ENCODE measurements around the gene OR13C3.
"Not testable (repeated sequence)": the region's sequence is repeated elsewhere in the genome, so short reads cannot be mapped to it uniquely, and the experiment has no call there.

Gene OR13C3

GRCh38 chr9:104536756-104537155 is at the start of gene OR13C3:
Gene OR13C3, minus strand, starts transcription at chr9:104536856. Its CDS starts 133 bp downstream, at chr9:104536723.
- no peak for DNase-seq

- DNase-seq, result no peak
Observed at GRCh38 chr9:104580562-104580961, 43.9 kb upstream of the OR13C3 start.

- no peak for DNase-seq
Observed at GRCh38 chr9:104577263-104577662, 40.6 kb upstream of the OR13C3 start.

GRCh38 chr9:104575456-104575855 is 38.8 kb upstream of the OR13C3 start:
- no peak for DNase-seq

DNA sequence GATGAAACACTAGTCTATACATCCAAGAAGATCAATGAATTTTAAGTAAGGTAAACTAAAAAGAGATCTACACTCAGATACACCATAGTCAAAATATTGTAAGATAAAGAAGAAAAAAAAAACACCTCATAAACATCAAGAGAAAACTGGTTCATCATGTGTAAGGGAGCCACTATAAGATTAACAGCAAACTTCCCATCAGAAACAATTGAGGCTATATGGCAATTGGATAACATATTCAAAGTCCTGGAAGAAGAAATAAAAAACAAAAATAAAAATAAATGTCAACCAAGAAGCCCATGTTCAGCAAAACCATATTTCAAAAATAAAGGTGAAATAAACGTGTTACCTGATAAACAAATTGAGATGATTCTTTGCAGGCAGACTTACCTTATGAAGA is 36.0 kb upstream of the OR13C3 start:
- DNase-seq, result no peak

DNA sequence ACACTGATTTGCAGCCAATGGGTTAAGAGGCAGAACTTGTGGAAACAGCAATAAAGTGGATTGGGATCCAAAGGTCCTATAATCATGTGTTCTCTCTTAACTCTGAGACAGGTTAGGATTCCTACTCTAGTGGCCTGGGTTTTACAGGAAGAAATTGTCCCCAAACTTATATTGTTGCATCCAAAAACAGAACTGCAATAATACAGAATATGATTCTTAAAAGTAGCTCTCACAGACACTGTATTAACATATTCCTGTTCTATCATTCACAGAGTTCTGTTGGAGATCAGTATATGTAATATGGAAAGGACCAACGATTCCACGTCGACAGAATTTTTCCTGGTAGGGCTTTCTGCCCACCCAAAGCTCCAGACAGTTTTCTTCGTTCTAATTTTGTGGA is 32.2 kb upstream of the OR13C3 start, which contains the start of gene OR13C8:
Gene OR13C8, plus strand, starts transcription at position 301 of the 400 bp plus-strand sequence. Its CDS starts 0 bp downstream, at position 301.
- DNase-seq, result no peak

DNA sequence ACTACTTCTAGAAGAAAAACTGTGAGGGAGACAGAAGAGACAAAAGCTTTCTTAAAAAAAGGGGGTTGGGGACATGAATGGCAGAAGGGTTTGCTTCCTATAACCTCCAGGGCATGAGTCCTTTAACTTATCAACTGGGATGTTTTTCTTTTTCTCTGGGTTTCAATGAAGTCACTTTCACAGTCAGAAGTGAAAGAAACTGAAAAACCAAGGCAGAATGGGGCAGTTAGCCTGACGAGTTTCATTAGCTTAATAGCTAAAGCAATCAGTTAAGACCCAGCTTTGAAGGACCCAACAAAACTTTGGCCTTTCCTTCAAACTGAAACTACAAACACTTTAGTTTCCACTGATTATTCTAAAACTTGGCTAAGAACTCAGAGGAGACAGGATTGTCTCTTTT is 27.7 kb upstream of the OR13C3 start:
- DNase-seq, result no peak

DNA sequence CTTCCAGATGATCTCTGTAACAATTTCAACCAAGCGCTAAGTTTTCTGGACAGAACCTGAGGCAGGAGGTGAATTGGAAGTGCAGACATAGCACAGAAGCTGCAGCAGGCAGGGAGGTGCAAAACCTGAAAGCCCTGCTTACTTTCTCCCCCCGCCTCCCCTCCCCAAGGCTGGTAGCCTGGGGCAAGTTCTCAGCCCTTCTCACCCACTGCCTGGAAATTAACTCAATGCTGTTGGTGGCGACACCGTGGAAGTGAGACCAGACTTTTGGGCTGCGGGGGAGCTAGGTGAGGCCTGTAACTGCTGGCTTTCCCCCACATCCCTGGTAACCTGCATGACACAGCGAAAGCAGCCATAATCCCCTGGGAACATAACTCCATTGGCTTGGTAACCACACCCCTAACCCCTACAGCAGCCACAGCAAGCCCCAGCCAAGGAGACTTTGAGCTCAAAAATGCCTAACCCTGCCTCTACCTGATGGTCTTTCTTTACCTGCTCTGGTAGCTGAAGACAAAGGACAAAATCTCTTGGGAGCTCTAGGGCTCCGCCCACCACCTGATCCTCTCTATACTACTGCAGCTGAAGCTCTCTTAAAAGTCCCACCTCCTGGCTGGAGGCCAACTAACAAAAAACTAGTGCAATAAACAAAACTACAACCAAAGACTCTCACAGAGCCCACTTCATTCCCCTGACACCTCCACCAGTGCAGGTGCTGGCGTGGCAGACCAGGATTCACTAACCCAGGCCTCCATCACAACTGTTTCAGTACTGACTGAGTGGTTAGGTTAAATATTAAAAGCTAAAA is 20.4 kb upstream of the OR13C3 start:
- DNase-seq, result no peak

GRCh38 chr9:104555521-104555920 is 18.9 kb upstream of the OR13C3 start:
- DNase-seq, result no peak

DNA sequence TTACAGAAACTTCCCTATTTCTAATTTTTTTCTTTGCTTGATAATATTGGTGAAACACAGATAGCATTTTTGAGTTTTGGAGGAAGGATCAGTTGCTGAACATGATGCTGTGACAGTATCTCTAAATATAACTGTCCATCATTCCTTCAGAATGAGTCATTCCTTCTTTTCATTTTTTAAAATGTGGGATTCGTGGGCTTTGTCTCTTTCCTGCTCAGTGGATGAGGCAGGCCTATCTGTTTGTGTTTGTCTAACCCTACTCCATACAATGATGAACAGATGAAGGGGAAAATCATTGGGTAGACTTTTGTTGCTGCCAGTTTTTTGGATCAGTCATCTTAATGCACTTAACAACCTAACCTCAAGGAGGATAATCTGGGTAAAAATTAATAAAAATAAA is 16.6 kb upstream of the OR13C3 start:
- no peak for DNase-seq

DNA sequence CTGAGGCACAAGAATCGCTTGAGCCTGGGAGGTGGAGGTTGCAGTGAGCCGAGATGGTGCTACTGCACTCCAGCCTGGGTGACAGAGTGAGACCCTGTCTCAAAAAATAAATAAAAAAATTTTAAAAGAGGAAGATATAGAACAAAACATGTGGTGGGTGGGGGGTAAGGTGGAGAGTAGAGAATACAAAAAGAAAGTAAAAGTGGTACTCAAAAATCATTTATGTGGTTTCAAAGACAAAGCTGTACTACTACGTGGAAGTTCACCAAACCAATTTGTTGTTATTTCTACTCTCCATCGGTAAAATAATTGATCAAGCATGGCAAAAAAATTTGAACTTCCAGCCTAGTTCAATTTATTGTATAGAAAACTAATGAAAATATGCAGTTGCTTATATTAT is 8.0 kb upstream of the OR13C3 start:
- no peak for DNase-seq

DNA sequence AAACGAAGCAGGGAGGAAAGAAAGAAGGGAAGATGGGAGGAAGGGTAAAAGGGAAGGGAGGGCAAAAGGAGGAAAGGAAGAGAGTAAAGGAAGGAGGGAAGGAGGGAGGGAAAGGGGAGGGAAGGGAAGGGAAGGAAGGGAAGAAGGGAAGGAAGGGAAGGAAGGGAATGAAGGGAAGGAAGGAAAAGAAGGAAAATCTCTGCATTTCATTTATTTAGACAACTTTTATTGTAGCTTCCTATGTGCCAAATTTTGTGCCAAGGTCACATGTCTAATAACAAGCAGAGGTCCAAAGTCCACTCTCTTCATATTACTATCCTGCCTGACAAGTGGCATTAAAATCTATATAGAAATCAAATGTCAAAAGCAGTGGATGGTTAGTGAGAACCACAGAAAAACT is 2.6 kb upstream of the OR13C3 start:
- DNase-seq, result no peak

GRCh38 chr9:104527109-104527508 is 9.5 kb downstream of the OR13C3 start, which contains the start of gene OR13C4:
Gene OR13C4, minus strand, starts transcription at chr9:104527209. Its CDS starts 0 bp downstream, at chr9:104527209.
- DNase-seq, result no peak

DNA sequence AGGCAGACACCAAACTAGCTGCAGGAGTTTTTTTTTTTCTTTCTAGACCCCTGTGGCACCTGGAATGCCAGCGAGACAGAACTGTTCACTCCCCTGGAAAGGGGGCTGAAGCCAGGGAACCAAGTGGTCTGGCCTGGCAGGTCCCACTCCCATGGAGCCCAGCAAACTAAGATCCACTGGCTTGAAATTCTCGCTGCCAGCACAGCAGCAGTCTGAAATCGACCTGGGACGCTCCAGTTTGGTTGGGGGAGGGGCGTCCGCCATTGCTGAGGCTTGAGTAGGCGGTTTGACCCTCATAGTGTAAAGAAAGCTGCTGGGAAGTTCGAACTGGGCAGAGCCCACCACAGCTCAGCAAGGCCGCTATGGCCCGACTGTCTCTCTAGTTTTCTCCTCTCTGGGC is 16.4 kb downstream of the OR13C3 start:
- DNase-seq, result not testable (repeated sequence)

- no peak for DNase-seq
Observed at GRCh38 chr9:104514901-104515300, 21.8 kb downstream of the OR13C3 start.

DNA sequence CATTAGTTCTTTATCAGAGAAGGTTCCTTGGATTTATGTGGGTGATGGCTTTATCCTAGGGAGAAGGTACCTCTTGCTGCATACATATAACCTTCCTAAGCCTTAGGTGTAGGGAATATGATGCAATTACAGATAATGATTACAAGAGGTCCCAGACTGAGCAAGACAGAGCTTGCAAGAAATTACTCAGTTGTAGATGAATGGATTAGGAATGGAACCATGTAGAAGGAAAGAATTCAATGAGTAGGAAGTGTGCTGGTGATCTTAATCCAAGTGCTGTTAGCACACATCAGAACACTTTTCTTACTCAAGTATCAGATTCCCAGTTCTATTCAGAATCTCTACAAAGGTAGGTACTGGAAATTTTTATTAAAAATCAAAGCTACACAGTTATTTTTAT is 30.1 kb downstream of the OR13C3 start:
- DNase-seq, result no peak

DNA sequence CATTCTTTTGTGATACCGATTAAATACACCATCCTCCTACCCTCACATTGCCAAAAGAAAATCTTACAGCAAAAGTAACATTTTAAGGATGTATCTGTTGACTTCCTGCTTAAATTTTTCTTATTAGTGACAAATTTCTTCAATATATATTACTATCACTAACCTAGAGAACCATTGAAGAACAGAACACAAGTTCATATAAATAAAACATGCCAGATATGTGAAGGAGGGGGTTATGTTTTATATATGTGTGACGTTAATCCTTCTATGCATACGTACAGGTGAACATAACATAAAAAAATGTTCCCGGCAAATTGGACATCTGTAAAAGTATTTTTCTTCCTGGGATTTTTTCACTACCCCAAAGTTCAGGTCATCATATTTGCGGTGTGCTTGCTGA is 32.7 kb downstream of the OR13C3 start, which contains the start of gene OR13F1:
Gene OR13F1, plus strand, starts transcription at position 301 of the 400 bp plus-strand sequence. Its CDS starts 0 bp downstream, at position 301.
- no peak for DNase-seq

GRCh38 chr9:104503440-104503839 is 33.2 kb downstream of the OR13C3 start:
- no peak for DNase-seq

GRCh38 chr9:104494808-104495207 is 41.8 kb downstream of the OR13C3 start:
- DNase-seq, result no peak

Measured in activated CD4-positive, CD25-positive, alpha-beta regulatory T cell treated with anti-CD3 and anti-CD28 coated beads, Interleukin-2, amount 50 U/mL, for 72 hours (primary cell).